ENCODE data around the gene UBR4. TPM values are rescaled to one million over a fixed set of nuclear protein-coding genes. Genes with fewer than 3 reads are reported as not detected.

Gene UBR4
- total RNA-seq, 2 donors from 2014 or later, result 148 to 151 TPM

GRCh38 chr1:19179597-19180264 is 30.3 kb downstream of the UBR4 start:
- Histone ChIP-seq H3K9me3 (ENCODE audit: control insufficient read depth, low read length) (no peaks in the 10 kb centered on the region), H3K27ac (ENCODE audit: low read depth, low read length) (no peak overlapping the region), H3K4me3 (ENCODE audit: low read length) (no peak overlapping the region), H3K36me3 (ENCODE audit: control insufficient read depth, insufficient read depth, low read length) (peaks cover 100% of the 10 kb centered on the region), H3K4me1 (ENCODE audit: control insufficient read depth, insufficient read depth, low read length) (no peaks in the 10 kb centered on the region), H3K27me3 (ENCODE audit: control insufficient read depth, insufficient read depth, low read length, poor library complexity, severe bottlenecking) (no peaks in the 10 kb centered on the region), H3K9ac (ENCODE audit: extremely low read depth, low read length, poor library complexity, severe bottlenecking) (no peak overlapping the region)
- Mint-ChIP-seq H3K27me3 (ENCODE audit: insufficient read depth) (no peaks in the 10 kb centered on the region), H3K27ac (no peak overlapping the region), H3K9me3 (no peaks in the 10 kb centered on the region), H3K36me3 (ENCODE audit: low read depth) (peaks cover 75% of the 10 kb centered on the region), H3K4me1 (no peaks in the 10 kb centered on the region), H3K4me3 (no peak overlapping the region)
- WGBS, 2 experiments (ENCODE audit: insufficient coverage in 1 of 2, insufficient read length in 1 of 2), result 86 to 100% methylated on average over 5 to 8 of the region's 8 CpGs
- no peak for DNase-seq
- TF ChIP-seq CTCF (conservative IDR thresholded peaks at IDR 0.05), result peak; percentile 69

GRCh38 chr1:19178734-19179398 is 31.2 kb downstream of the UBR4 start:
- Mint-ChIP-seq H3K36me3 (ENCODE audit: low read depth) (peaks cover 75% of the 10 kb centered on the region), H3K27me3 (ENCODE audit: insufficient read depth) (no peaks in the 10 kb centered on the region), H3K27ac (no peak overlapping the region), H3K9me3 (no peaks in the 10 kb centered on the region), H3K4me3 (no peak overlapping the region), H3K4me1 (no peaks in the 10 kb centered on the region)
- Histone ChIP-seq H3K27me3 (ENCODE audit: control insufficient read depth, insufficient read depth, low read length, poor library complexity, severe bottlenecking) (no peaks in the 10 kb centered on the region), H3K9ac (ENCODE audit: extremely low read depth, low read length, poor library complexity, severe bottlenecking) (no peak overlapping the region), H3K9me3 (ENCODE audit: control insufficient read depth, low read length) (no peaks in the 10 kb centered on the region), H3K36me3 (ENCODE audit: control insufficient read depth, insufficient read depth, low read length) (peaks cover 100% of the 10 kb centered on the region), H3K4me3 (ENCODE audit: low read length) (no peak overlapping the region), H3K27ac (ENCODE audit: low read depth, low read length) (no peak overlapping the region), H3K4me1 (ENCODE audit: control insufficient read depth, insufficient read depth, low read length) (no peaks in the 10 kb centered on the region)
- DNase-seq, result no peak
- TF ChIP-seq CTCF (conservative IDR thresholded peaks at IDR 0.05), result no peak
- 91 to 95% methylated on average over 4 to 5 of the region's 5 CpGs for WGBS, 2 experiments (ENCODE audit: insufficient coverage in 1 of 2, insufficient read length in 1 of 2)

GRCh38 chr1:19177811-19178210 is 32.3 kb downstream of the UBR4 start:
- peaks cover 100% of the 10 kb centered on the region for H3K36me3 ChIP-seq (ENCODE audit: control insufficient read depth, insufficient read depth, low read length)
- TF ChIP-seq CTCF (conservative IDR thresholded peaks at IDR 0.05), result no peak

More at GRCh38 chr1:19177811-19178210, 32.3 kb downstream of the UBR4 start:
- no peak for DNase-seq
- Mint-ChIP-seq H3K9me3 (no peaks in the 10 kb centered on the region), H3K27ac (no peak overlapping the region), H3K4me1 (no peaks in the 10 kb centered on the region), H3K36me3 (ENCODE audit: low read depth) (peaks cover 76% of the 10 kb centered on the region), H3K4me3 (no peak overlapping the region), H3K27me3 (ENCODE audit: insufficient read depth) (no peaks in the 10 kb centered on the region)
- H3K27me3 ChIP-seq (ENCODE audit: control insufficient read depth, insufficient read depth, low read length, poor library complexity, severe bottlenecking), result no peaks in the 10 kb centered on the region
- H3K4me1 ChIP-seq (ENCODE audit: control insufficient read depth, insufficient read depth, low read length), result no peaks in the 10 kb centered on the region
- 94 to 100% methylated on average over 2 of the region's 2 CpGs for WGBS, 2 experiments (ENCODE audit: insufficient coverage in 1 of 2, insufficient read length in 1 of 2)
- no peak overlapping the region for H3K27ac ChIP-seq (ENCODE audit: low read depth, low read length)
- no peak overlapping the region for H3K9ac ChIP-seq (ENCODE audit: extremely low read depth, low read length, poor library complexity, severe bottlenecking)
- no peaks in the 10 kb centered on the region for H3K9me3 ChIP-seq (ENCODE audit: control insufficient read depth, low read length)
- H3K4me3 ChIP-seq (ENCODE audit: low read length), result no peak overlapping the region
